K562 (cell line): ENCODE measurements around the gene UBTD1. TPM values are rescaled to one million over a fixed set of nuclear protein-coding genes. Genes with fewer than 3 reads are reported as not detected.

Experiments
- ATAC-seq: fragments of 200-7000 bp; cut with Tn5 transposase; 3 replicates; pipeline ENCODE4 v1.9.1; 2020; ENCODE audit warnings: moderate library complexity
- BruUV-seq: library from RNA; stranded (reverse); fragments of 400-500 nt; replicated peaks from 2 replicates; lab custom pipeline; 2021; lab: Mats Ljungman, UMichigan
- CTCF ChIA-PET: fragments of 300-600 bp; formaldehyde crosslinking; extraction: SDS; loops from one replicate; lab custom pipeline; 2021; ENCODE audit warnings: low intra/inter-chr PET ratio; lab: Yijun Ruan, JAX
- POLR2A ChIA-PET: fragments of 300-600, 350-650 bp; sonication (Branson Sonifier 250); formaldehyde crosslinking; extraction: SDS; loops from one replicate; lab custom pipeline; 2021; ENCODE audit warnings: antibody characterized with exemption, inconsistent platforms; lab: Yijun Ruan, JAX
- DNase-seq, 4 experiments: peaks; one replicate each; pipeline versions ENCODE4 v3.0.0 to v3.0.0-alpha.2; 2011 to 2018; ENCODE audit warnings: low spot score in 3 of 4, mixed read lengths in 3 of 4; ENCODE audit errors: extremely low read depth in 1 of 4
- FAIRE-seq: peaks from 2 replicates; lab custom pipeline; 2011; peaks lifted over from hg19 to GRCh38; lab: Jason Lieb, UNC
- H2AFZ ChIP-seq: 2 replicates; pipeline ENCODE4 v1.6.0; 2011; ENCODE audit warnings: low read depth, low read length, control low read depth, inconsistent platforms
- H3K27ac ChIP-seq: fragments of 200-600 bp; 3 replicates; pipeline ENCODE4 v1.8.0; 2011; ENCODE audit warnings: low read depth, mild to moderate bottlenecking, control low read depth, inconsistent platforms, low read length, moderate library complexity, mixed read lengths; ENCODE audit errors: extremely low read depth
- H3K27me3 ChIP-seq, 2 experiments: fragments of 300-600 bp in 1 of 2; 2 replicates in 1 of 2; 3 replicates in 1 of 2; pipeline versions ENCODE4 v1.6.0 to v1.8.0; 2011; ENCODE audit warnings: inconsistent platforms in 2 of 2, low read length in 2 of 2, mild to moderate bottlenecking in 1 of 2, mixed read lengths in 1 of 2, moderate library complexity in 1 of 2; ENCODE audit not compliant: control insufficient read depth in 2 of 2, insufficient read depth in 2 of 2
- H3K36me3 ChIP-seq: fragments of 300-600 bp; 3 replicates; pipeline ENCODE4 v1.8.0; 2011; ENCODE audit warnings: mild to moderate bottlenecking, low read length, inconsistent platforms; ENCODE audit not compliant: control insufficient read depth, insufficient read depth
- H3K4me1 ChIP-seq, 2 experiments: fragments of 200-600 bp in 1 of 2; replicated peaks in 1 of 2; 2 replicates in 1 of 2; 3 replicates in 1 of 2; pipeline versions ENCODE4 v1.5.1 to v1.8.0; 2011; ENCODE audit warnings: inconsistent platforms in 2 of 2, low read length in 2 of 2, mild to moderate bottlenecking in 1 of 2, mixed read lengths in 1 of 2, moderate library complexity in 1 of 2; ENCODE audit not compliant: control insufficient read depth in 2 of 2, insufficient read depth in 2 of 2
- H3K4me2 ChIP-seq: 2 replicates; pipeline ENCODE4 v1.6.1; 2011; ENCODE audit warnings: low read length, control low read depth, inconsistent platforms, mixed read lengths; ENCODE audit not compliant: insufficient read depth
- H3K4me3 ChIP-seq: fragments of 200-600 bp; sonication (generic), shearing (Covaris generic); 2 replicates; pipeline ENCODE4 v1.5.1; 2016; ENCODE audit warnings: control low read depth, inconsistent platforms
- H3K79me2 ChIP-seq: fragments of 200-600 bp; 3 replicates; pipeline ENCODE4 v1.8.0; 2011; ENCODE audit warnings: low read length, inconsistent platforms; ENCODE audit not compliant: control insufficient read depth, insufficient read depth
- H3K9ac ChIP-seq, 2 experiments: 2 replicates each; pipeline versions ENCODE4 v1.6.0 to v1.6.1; 2011; ENCODE audit warnings: low read depth in 2 of 2, low read length in 2 of 2, control low read depth in 1 of 2, inconsistent platforms in 1 of 2, mild to moderate bottlenecking in 1 of 2, mixed read lengths in 1 of 2; ENCODE audit not compliant: insufficient read depth in 1 of 2
- H3K9me1 ChIP-seq: one replicate; pipeline ENCODE4 v1.6.0; 2011; ENCODE audit warnings: inconsistent platforms, mild to moderate bottlenecking, low read length, moderate library complexity; ENCODE audit not compliant: control insufficient read depth, insufficient read depth
- H3K9me3 ChIP-seq: replicated peaks from 2 replicates; pipeline ENCODE4 v1.5.1; 2011; ENCODE audit warnings: low read depth, low read length, inconsistent platforms; ENCODE audit not compliant: control insufficient read depth, insufficient read depth
- H4K20me1 ChIP-seq: replicated peaks from 2 replicates; pipeline ENCODE4 v1.6.1; 2011; ENCODE audit warnings: low read length, inconsistent platforms, mixed read lengths; ENCODE audit not compliant: control insufficient read depth, insufficient read depth
- HSF4 ChIP-seq: fragments of 250-450 bp; sonication (Bioruptor Pico); IDR thresholded peaks from 2 replicates; pipeline ENCODE4 v2.1.2; 2022; ENCODE audit warnings: mild to moderate bottlenecking, moderate library complexity, borderline replicate concordance
- MYBL2 ChIP-seq, 2 experiments: fragments of 450-650 bp in 1 of 2; sonication (generic) in 1 of 2; formaldehyde crosslinking in 1 of 2; IDR thresholded peaks; 2 replicates each; pipeline versions ENCODE4 v1.6.1 to v1.8.1; 2017 to 2022; ENCODE audit warnings: borderline replicate concordance in 1 of 2, inconsistent platforms in 1 of 2, low read depth in 1 of 2, mild to moderate bottlenecking in 1 of 2, missing genetic modification reagents in 1 of 2, moderate library complexity in 1 of 2
- NEUROD1 ChIP-seq: fragments of 150-350 bp; IDR thresholded peaks from 2 replicates; pipeline ENCODE4 v1.6.1; 2014; ENCODE audit warnings: borderline replicate concordance, low read length, low read depth; ENCODE audit not compliant: partially characterized antibody
- PTTG1 ChIP-seq: fragments of 450-650 bp; IDR thresholded peaks from 2 replicates; pipeline ENCODE4 v1.6.1; 2016; ENCODE audit warnings: low read depth, mild to moderate bottlenecking, missing genetic modification characterization, missing compliant biosample characterization
- TCF7L2 ChIP-seq: fragments of 150-350 bp; IDR thresholded peaks from 2 replicates; pipeline ENCODE4 v1.6.1; 2016; ENCODE audit warnings: low read depth, mild to moderate bottlenecking, low read length, moderate library complexity
- TFAM ChIP-seq: fragments of 250-450 bp; sonication (Bioruptor Pico); conservative IDR thresholded peaks from 2 replicates; pipeline ENCODE4 v1.5.0; 2021; ENCODE audit warnings: mild to moderate bottlenecking, moderate library complexity
- ZBTB17 ChIP-seq: fragments of 450-650 bp; formaldehyde crosslinking; IDR thresholded peaks from 2 replicates; pipeline ENCODE4 v1.4.0; 2020; ENCODE audit warnings: mild to moderate bottlenecking
- ZNF644 ChIP-seq: fragments of 200-800 bp; sonication (Bioruptor generic); IDR thresholded peaks from 2 replicates; pipeline ENCODE4 v1.6.1; 2016; ENCODE audit warnings: low read depth, missing genetic modification characterization, missing compliant biosample characterization
- ZZZ3 ChIP-seq: fragments of 450-650 bp; IDR thresholded peaks from 2 replicates; pipeline ENCODE4 v1.6.1; 2016; ENCODE audit warnings: antibody characterized with exemption, mild to moderate bottlenecking, moderate library complexity
- WGBS: fragments of 100-300 bp; shearing (Covaris generic); methylation state at CpG from one replicate; pipeline ENCODE4 v1.1.6; 2016; ENCODE audit warnings: low coverage, mixed read lengths; ENCODE audit not compliant: insufficient coverage; ENCODE audit errors: missing lambda C conversion rate; 5-methylcytosine and 5-hydroxymethylcytosine counted together
- in situ Hi-C: fragments of 300-500 bp; cut with MboI; formaldehyde crosslinking; loops from 4 replicates; pipeline ENCODE4 v1.15.0; 2018; ENCODE audit warnings: inconsistent platforms, mixed read lengths
- intact Hi-C: fragments of 100-400 bp; cut with micrococcal nuclease; formaldehyde crosslinking; loops from 2 replicates; pipeline ENCODE4 v1.14.2; 2022
- polyA plus RNA-seq, 8 experiments: library from polyadenylated mRNA; depleted of rRNA in 4 of 8; stranded (reverse) in 5 of 8; unstranded in 3 of 8; fragments of >200 nt; fragmentation: Nextera tagmentation in 2 of 8; fragmentation: Illumina TruSeq in 1 of 8; extraction: Ambion mirVana in 2 of 8; extraction: Trizol in 1 of 8; gene quantifications; 2 replicates each; pipeline versions ENCODE4 v1.2.1 to v1.2.3, GENCODE V29; 2011 to 2014; ENCODE audit warnings: inconsistent platforms in 1 of 8, missing spikeins in 1 of 8
- total RNA-seq, 7 experiments: library from RNA; depleted of rRNA in 6 of 7; stranded (reverse); fragments of >200 nt in 6 of 7; fragmentation: Illumina TruSeq in 2 of 7; extraction: Trizol in 2 of 7; gene quantifications; 2 replicates each; pipeline versions ENCODE4 v1.2.1 to v1.2.3, GENCODE V29; 2011 to 2021; ENCODE audit warnings: low replicate concordance in 1 of 7
- TF ChIP-seq, protein P1 (sequence below): fragments of 450-650 bp; IDR thresholded peaks from 2 replicates; pipeline ENCODE4 v1.6.1; 2018; ENCODE audit warnings: mild to moderate bottlenecking, low read depth; ENCODE audit not compliant: partially characterized antibody
- TF ChIP-seq, protein P2 (sequence below): fragments of 150-350 bp; conservative IDR thresholded peaks from 2 replicates; pipeline ENCODE4 v1.6.1; 2014; ENCODE audit warnings: low read length
- TF ChIP-seq, protein P3 (sequence below): fragments of 250-450 bp; sonication (Bioruptor Pico); IDR thresholded peaks from 2 replicates; pipeline ENCODE4 v1.4.0; 2020; ENCODE audit warnings: mild to moderate bottlenecking

UBTD1 gene
- total and polyA plus RNA-seq, 9 of the 15 experiments (the other 6 are each of a cell fraction or from before 2014, with no cell fraction given) = 0.08 to 1.6 (median 0.81) TPM; not detected in 1

DNA sequence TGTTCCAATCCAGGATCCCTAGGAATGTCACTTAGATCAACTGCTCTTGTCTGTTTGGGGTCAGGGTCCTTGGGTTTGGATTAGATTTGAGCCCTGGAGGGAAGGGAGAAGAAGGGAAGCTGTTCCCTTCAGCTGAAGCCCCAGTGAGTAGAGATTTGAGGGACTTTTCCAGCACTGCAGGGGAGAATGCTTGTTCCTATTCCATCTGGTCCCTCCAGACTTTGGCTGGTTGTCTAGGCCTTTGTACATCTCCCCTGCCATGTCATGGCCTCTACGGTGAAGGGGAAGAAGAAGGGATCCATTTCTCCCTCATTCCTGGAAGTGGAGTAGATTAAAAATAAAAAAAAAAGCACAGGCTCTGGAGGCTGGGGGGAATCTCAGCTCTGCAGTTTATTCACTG, 101.9 kb downstream of the UBTD1 start (continued):
- no peak for TF ChIP-seq ZBTB17 (CRISPR knock-in tag)
- TF ChIP-seq, all 486 proteins: peak for 0

DNA sequence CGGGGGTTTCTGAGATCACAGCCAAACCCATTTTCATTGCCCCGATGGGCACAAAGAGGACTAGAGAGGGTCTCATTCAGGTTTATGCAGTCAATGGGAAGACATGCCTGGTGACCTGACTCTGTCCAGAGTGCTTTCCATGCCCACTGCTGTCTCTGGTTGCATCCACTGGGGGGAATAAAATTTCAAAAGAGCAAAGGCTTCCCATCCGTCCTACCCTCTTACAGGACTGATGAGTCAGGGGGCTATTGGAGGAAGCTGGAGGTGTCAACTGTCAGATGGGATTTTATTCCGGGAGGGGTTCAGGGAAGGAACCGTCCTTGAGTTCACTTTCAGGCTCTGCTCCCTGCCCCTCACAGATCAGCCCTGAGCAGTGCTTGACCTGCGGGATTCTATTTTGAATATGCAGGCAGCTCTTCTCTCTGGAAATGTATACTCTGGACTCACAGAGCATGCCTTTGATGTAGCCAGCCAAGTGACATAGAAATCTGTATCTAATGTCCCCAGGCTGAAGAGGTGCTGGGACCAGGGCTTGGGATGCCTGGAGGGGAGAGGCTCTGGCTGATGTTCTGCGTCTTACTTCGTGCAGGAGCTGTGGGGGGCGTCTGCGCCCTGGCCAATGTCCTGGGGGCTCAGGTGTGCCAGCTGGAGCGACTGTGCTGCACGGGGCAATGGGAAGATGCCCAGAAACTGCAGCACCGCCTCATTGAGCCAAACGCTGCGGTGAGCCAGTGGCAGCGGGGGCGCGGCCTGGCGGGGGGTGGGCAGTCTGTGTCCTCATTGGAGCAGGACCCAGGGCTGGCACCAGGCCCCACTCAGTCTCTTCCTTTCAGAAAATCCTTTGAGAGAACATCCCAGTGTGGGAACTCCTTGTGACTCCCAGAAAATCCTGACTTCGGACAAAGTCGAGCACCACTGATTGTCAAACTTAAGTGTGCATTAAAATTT, 102.8 kb downstream of the UBTD1 start:
- H3K9ac ChIP-seq = no peak overlapping the region
- ATAC-seq = no peak
- 56% methylated on average over 21 of the region's 21 CpGs for WGBS
- no peak for DNase-seq
- intact Hi-C loops (no loop called here), in situ Hi-C loops (no loop called here)
- BruUV-seq = no TSS peak
- no peak overlapping the region for H3K4me3 ChIP-seq
- H2AFZ ChIP-seq = no peak overlapping the region
- H4K20me1 ChIP-seq = no peaks in the 10 kb centered on the region
- no peak overlapping the region for H3K27ac ChIP-seq
- no peak for FAIRE-seq
- H3K27me3 ChIP-seq = no peaks in the 10 kb centered on the region
- CTCF ChIA-PET = no interaction called here
- no peaks in the 10 kb centered on the region for H3K36me3 ChIP-seq
- no peaks in the 10 kb centered on the region for H3K79me2 ChIP-seq
- no peak overlapping the region for H3K4me2 ChIP-seq
- H3K9me3 ChIP-seq = no peaks in the 10 kb centered on the region
- POLR2A ChIA-PET = interaction anchor here (0.7 kb wide), 1 partner anchor 30 kb away, joined by 3 read pairs; no protein-coding TSS in a partner anchor
- H3K9me1 ChIP-seq = no peaks in the 10 kb centered on the region
- H3K4me1 ChIP-seq = peaks cover 15 to 17% of the 10 kb centered on the region in 2 experiments
- TF ChIP-seq PTTG1 (tag) (no peak), NEUROD1 (no peak), TCF7L2 (no peak), ZZZ3 (no peak), ZNF644 (tag) (no peak), HSF4 (CRISPR knock-in tag) (no peak), MYBL2 (IDR thresholded peaks at IDR 0.05; ENCODE audit: low read depth) (no peak), MYBL2 (CRISPR knock-in tag; IDR thresholded peaks at IDR 0.05; ENCODE audit: borderline replicate concordance) (no peak), TFAM (CRISPR knock-in tag) (no peak)
- TF ChIP-seq, protein P1, sequence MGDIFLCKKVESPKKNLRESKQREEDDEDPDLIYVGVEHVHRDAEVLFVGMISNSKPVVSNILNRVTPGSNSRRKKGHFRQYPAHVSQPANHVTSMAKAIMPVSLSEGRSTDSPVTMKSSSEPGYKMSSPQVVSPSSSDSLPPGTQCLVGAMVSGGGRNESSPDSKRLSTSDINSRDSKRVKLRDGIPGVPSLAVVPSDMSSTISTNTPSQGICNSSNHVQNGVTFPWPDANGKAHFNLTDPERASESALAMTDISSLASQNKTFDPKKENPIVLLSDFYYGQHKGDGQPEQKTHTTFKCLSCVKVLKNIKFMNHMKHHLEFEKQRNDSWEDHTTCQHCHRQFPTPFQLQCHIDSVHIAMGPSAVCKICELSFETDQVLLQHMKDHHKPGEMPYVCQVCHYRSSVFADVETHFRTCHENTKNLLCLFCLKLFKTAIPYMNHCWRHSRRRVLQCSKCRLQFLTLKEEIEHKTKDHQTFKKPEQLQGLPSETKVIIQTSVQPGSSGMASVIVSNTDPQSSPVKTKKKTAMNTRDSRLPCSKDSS = no peak
- TF ChIP-seq, protein P2, sequence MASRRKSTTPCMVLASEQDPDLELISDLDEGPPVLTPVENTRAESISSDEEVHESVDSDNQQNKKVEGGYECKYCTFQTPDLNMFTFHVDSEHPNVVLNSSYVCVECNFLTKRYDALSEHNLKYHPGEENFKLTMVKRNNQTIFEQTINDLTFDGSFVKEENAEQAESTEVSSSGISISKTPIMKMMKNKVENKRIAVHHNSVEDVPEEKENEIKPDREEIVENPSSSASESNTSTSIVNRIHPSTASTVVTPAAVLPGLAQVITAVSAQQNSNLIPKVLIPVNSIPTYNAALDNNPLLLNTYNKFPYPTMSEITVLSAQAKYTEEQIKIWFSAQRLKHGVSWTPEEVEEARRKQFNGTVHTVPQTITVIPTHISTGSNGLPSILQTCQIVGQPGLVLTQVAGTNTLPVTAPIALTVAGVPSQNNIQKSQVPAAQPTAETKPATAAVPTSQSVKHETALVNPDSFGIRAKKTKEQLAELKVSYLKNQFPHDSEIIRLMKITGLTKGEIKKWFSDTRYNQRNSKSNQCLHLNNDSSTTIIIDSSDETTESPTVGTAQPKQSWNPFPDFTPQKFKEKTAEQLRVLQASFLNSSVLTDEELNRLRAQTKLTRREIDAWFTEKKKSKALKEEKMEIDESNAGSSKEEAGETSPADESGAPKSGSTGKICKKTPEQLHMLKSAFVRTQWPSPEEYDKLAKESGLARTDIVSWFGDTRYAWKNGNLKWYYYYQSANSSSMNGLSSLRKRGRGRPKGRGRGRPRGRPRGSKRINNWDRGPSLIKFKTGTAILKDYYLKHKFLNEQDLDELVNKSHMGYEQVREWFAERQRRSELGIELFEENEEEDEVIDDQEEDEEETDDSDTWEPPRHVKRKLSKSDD = no peak
- TF ChIP-seq, protein P3, sequence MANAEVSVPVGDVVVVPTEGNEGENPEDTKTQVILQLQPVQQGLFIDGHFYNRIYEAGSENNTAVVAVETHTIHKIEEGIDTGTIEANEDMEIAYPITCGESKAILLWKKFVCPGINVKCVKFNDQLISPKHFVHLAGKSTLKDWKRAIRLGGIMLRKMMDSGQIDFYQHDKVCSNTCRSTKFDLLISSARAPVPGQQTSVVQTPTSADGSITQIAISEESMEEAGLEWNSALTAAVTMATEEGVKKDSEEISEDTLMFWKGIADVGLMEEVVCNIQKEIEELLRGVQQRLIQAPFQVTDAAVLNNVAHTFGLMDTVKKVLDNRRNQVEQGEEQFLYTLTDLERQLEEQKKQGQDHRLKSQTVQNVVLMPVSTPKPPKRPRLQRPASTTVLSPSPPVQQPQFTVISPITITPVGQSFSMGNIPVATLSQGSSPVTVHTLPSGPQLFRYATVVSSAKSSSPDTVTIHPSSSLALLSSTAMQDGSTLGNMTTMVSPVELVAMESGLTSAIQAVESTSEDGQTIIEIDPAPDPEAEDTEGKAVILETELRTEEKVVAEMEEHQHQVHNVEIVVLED (CRISPR knock-in tag) = no peak
